Measurements from ENCODE around the gene HBG1.

- TF ChIP-seq CREB5 (CRISPR knock-in tag; IDR thresholded peaks at IDR 0.05; ENCODE audit: low read depth) = no peak
- TF ChIP-seq, protein P1, sequence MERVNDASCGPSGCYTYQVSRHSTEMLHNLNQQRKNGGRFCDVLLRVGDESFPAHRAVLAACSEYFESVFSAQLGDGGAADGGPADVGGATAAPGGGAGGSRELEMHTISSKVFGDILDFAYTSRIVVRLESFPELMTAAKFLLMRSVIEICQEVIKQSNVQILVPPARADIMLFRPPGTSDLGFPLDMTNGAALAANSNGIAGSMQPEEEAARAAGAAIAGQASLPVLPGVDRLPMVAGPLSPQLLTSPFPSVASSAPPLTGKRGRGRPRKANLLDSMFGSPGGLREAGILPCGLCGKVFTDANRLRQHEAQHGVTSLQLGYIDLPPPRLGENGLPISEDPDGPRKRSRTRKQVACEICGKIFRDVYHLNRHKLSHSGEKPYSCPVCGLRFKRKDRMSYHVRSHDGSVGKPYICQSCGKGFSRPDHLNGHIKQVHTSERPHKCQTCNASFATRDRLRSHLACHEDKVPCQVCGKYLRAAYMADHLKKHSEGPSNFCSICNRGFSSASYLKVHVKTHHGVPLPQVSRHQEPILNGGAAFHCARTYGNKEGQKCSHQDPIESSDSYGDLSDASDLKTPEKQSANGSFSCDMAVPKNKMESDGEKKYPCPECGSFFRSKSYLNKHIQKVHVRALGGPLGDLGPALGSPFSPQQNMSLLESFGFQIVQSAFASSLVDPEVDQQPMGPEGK (CRISPR knock-in tag; IDR thresholded peaks at IDR 0.05; ENCODE audit: borderline replicate concordance) = no peak
- TF ChIP-seq ESRRG (CRISPR knock-in tag; IDR thresholded peaks at IDR 0.05) = no peak
- no peak for TF ChIP-seq ZFP3 (CRISPR knock-in tag; IDR thresholded peaks at IDR 0.05)
- no peak for TF ChIP-seq TSHZ2 (CRISPR knock-in tag; IDR thresholded peaks at IDR 0.05)
- no peak for TF ChIP-seq ZNF70 (CRISPR knock-in tag; IDR thresholded peaks at IDR 0.05)
- no peak for TF ChIP-seq ARNTL (CRISPR knock-in tag; IDR thresholded peaks at IDR 0.05; ENCODE audit: borderline replicate concordance, low read depth)
- TF ChIP-seq ZNF565 (CRISPR knock-in tag; conservative IDR thresholded peaks at IDR 0.05; ENCODE audit: low read depth) = no peak
- no peak for TF ChIP-seq BACH2 (CRISPR knock-in tag; IDR thresholded peaks at IDR 0.05; ENCODE audit: borderline replicate concordance)
- TF ChIP-seq PPARA (CRISPR knock-in tag; IDR thresholded peaks at IDR 0.05; ENCODE audit: borderline replicate concordance) = no peak
- no peak for TF ChIP-seq ZC3H10 (CRISPR knock-in tag; IDR thresholded peaks at IDR 0.05)
- TF ChIP-seq, protein P2, sequence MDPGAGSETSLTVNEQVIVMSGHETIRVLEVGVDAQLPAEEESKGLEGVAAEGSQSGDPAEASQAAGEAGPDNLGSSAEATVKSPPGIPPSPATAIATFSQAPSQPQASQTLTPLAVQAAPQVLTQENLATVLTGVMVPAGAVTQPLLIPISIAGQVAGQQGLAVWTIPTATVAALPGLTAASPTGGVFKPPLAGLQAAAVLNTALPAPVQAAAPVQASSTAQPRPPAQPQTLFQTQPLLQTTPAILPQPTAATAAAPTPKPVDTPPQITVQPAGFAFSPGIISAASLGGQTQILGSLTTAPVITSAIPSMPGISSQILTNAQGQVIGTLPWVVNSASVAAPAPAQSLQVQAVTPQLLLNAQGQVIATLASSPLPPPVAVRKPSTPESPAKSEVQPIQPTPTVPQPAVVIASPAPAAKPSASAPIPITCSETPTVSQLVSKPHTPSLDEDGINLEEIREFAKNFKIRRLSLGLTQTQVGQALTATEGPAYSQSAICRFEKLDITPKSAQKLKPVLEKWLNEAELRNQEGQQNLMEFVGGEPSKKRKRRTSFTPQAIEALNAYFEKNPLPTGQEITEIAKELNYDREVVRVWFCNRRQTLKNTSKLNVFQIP (CRISPR knock-in tag; IDR thresholded peaks at IDR 0.05; ENCODE audit: borderline replicate concordance, low read depth) = no peak
- TF ChIP-seq ZFP30 (CRISPR knock-in tag; IDR thresholded peaks at IDR 0.05) = no peak
These were observed 48.2 kb upstream of the HBG1 start for GRCh38 chr11:5297721-5298323.

Measured in SK-N-SH treated with all-trans-retinoic acid at 6 μM for 48 hours (cell line).